ENCODE measurements around the gene GRAMD1B. TPM values are rescaled to one million over a fixed set of nuclear protein-coding genes. Genes with fewer than 3 reads are reported as not detected.
"Not testable (repeated sequence)": the region's sequence is repeated elsewhere in the genome, so short reads cannot be mapped to it uniquely, and the experiment has no call there.

Gene GRAMD1B
- total RNA-seq, 1 donor from 2014 or later = 1.4 TPM

- Histone ChIP-seq H3K4me3 (no peak overlapping the region), H3K27me3 (no peaks in the 10 kb centered on the region), H3K9me3 (no peaks in the 10 kb centered on the region), H3K36me3 (no peaks in the 10 kb centered on the region), H3K27ac (no peak overlapping the region), H3K4me1 (no peaks in the 10 kb centered on the region)
- intact Hi-C loops (cut with DNase I) = loop anchor here (10.0 kb wide), 1 partner anchor 56 kb away; no protein-coding TSS in a partner anchor
- no peak for TF ChIP-seq CTCF (IDR thresholded peaks at IDR 0.05)
- DNase-seq (ENCODE audit: low spot score in 2 of 2) = no peak
Measured at GRCh38 chr11:123518496-123519054, 88.5 kb downstream of the GRAMD1B start.

GRCh38 chr11:123519055-123519796 is 89.2 kb downstream of the GRAMD1B start:
- DNase-seq (ENCODE audit: low spot score in 2 of 2) = no peak
- no peaks in the 10 kb centered on the region for H3K9me3 ChIP-seq
- intact Hi-C loops (cut with DNase I) = loop anchor here (10.0 kb wide), 1 partner anchor 56 kb away; no protein-coding TSS in a partner anchor
- no peaks in the 10 kb centered on the region for H3K4me1 ChIP-seq
- no peaks in the 10 kb centered on the region for H3K27me3 ChIP-seq
- H3K4me3 ChIP-seq = no peak overlapping the region
- H3K27ac ChIP-seq = no peak overlapping the region
- TF ChIP-seq CTCF (IDR thresholded peaks at IDR 0.05) = no peak
- H3K36me3 ChIP-seq = no peaks in the 10 kb centered on the region

GRCh38 chr11:123519797-123520193 is 89.7 kb downstream of the GRAMD1B start:
- H3K4me1 ChIP-seq = no peaks in the 10 kb centered on the region
- intact Hi-C loops (cut with DNase I) = loop anchor here (10.0 kb wide), 1 partner anchor 55 kb away; no protein-coding TSS in a partner anchor
- DNase-seq (ENCODE audit: low spot score in 2 of 2) = no peak
- H3K36me3 ChIP-seq = no peaks in the 10 kb centered on the region
- H3K9me3 ChIP-seq = no peaks in the 10 kb centered on the region
- TF ChIP-seq CTCF (IDR thresholded peaks at IDR 0.05) = no peak
- H3K27me3 ChIP-seq = no peaks in the 10 kb centered on the region
- H3K27ac ChIP-seq = no peak overlapping the region
- no peak overlapping the region for H3K4me3 ChIP-seq

GRCh38 chr11:123520476-123520875 is 90.4 kb downstream of the GRAMD1B start:
- H3K36me3 ChIP-seq; DNase-seq (ENCODE audit: low spot score in 2 of 2); H3K4me3 ChIP-seq; H3K9me3 ChIP-seq; H3K27me3 ChIP-seq; intact Hi-C loops (cut with DNase I); H3K4me1 ChIP-seq; H3K27ac ChIP-seq: not testable (repeated sequence)

- Histone ChIP-seq H3K27ac (no peak overlapping the region), H3K36me3 (no peaks in the 10 kb centered on the region), H3K9me3 (no peaks in the 10 kb centered on the region), H3K4me3 (no peak overlapping the region), H3K27me3 (no peaks in the 10 kb centered on the region), H3K4me1 (no peaks in the 10 kb centered on the region)
- TF ChIP-seq CTCF (IDR thresholded peaks at IDR 0.05) = no peak
- DNase-seq (ENCODE audit: low spot score in 2 of 2) = no peak
- intact Hi-C loops (cut with DNase I) = no loop called here
Measured at GRCh38 chr11:123521001-123521400, 90.9 kb downstream of the GRAMD1B start.

- H3K36me3 ChIP-seq = no peaks in the 10 kb centered on the region
- no peaks in the 10 kb centered on the region for H3K27me3 ChIP-seq
- H3K4me1 ChIP-seq = no peaks in the 10 kb centered on the region
- H3K4me3 ChIP-seq = no peak overlapping the region
- DNase-seq (ENCODE audit: low spot score in 2 of 2) = no peak
- no peak for TF ChIP-seq CTCF (IDR thresholded peaks at IDR 0.05)
- intact Hi-C loops (cut with DNase I) = no loop called here
- H3K9me3 ChIP-seq = no peaks in the 10 kb centered on the region
- no peak overlapping the region for H3K27ac ChIP-seq
Measured at GRCh38 chr11:123521930-123522329, 91.9 kb downstream of the GRAMD1B start.
